Muscle layer of colon (tissue), 2 donors: ENCODE results near the gene VPS35L.

ENCODE experiments used
- H3K27ac ChIP-seq: one replicate; pipeline ENCODE4 v1.7.0; 2013; ENCODE audit warnings: low read depth, mild to moderate bottlenecking, low read length, moderate library complexity
- H3K27me3 ChIP-seq, 2 donors: one replicate each; pipeline ENCODE4 v1.7.0; 2013; ENCODE audit warnings: low read length in 2 of 2, mild to moderate bottlenecking in 2 of 2; ENCODE audit not compliant: insufficient read depth in 2 of 2, control insufficient read depth in 1 of 2
- H3K36me3 ChIP-seq: one replicate; pipeline ENCODE4 v1.7.0; 2013; ENCODE audit warnings: mild to moderate bottlenecking, low read length; ENCODE audit not compliant: insufficient read depth
- H3K4me1 ChIP-seq: one replicate; pipeline ENCODE4 v1.7.0; 2013; ENCODE audit warnings: mild to moderate bottlenecking, low read length; ENCODE audit not compliant: insufficient read depth
- H3K4me3 ChIP-seq, 2 donors: one replicate each; pipeline ENCODE4 v1.7.0; 2013; ENCODE audit warnings: low read length in 2 of 2, low read depth in 1 of 2, mild to moderate bottlenecking in 1 of 2, moderate library complexity in 1 of 2
- H3K9ac ChIP-seq: one replicate; pipeline ENCODE4 v1.7.0; 2013; ENCODE audit warnings: low read length
- H3K9me3 ChIP-seq: one replicate; pipeline ENCODE4 v1.7.0; 2013; ENCODE audit warnings: mild to moderate bottlenecking, low read length
- donor health status: abdominal sarcoma.
- donor health status: Adenocarcinoma of cecum.

The VPS35L gene

DNA sequence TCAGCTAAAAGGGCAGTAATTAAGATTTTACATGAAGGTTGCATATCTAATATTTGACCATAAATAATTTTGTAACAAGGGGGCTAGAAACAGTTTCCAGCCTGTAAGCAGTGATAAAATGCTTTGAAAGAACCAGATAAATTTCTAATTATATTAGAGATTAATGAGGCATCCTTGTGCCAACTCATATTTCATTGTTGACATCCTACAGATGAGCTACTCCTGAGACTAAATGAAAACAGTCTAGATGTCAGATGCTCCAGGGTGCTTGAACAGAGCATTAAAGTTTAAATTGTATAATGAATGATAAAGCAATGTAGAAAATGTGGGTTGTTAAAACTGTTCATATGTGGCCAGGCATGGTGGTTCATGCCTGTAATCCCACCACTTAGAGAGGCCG is 185.9 kb downstream of the VPS35L start:
- Histone ChIP-seq H3K9ac (no peak overlapping the region), H3K4me1 (no peaks in the 10 kb centered on the region), H3K9me3 (no peaks in the 10 kb centered on the region), H3K36me3 (no peaks in the 10 kb centered on the region), H3K27me3 (no peaks in the 10 kb centered on the region), H3K27ac (no peak overlapping the region), H3K4me3 (no peak overlapping the region)

DNA sequence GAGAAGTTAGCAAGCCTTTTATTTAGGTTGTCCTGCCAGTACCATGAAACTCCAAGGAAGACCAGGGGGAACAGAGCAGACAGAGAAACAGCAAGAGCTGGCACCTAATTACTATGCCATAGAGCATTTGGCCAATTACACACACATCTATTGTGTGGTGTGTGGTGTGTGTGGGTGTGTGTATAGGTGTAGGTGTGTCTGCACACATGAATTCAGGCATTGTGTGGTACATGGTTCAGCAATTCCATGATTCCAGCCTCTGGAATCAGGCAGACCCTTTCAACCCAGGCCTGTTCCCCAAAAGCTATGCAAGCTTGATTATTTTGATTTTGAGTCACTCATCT is 188.3 kb downstream of the VPS35L start:
- no peak overlapping the region for H3K4me3 ChIP-seq
- no peaks in the 10 kb centered on the region for H3K9me3 ChIP-seq
- no peak overlapping the region for H3K27ac ChIP-seq
- H3K36me3 ChIP-seq = no peaks in the 10 kb centered on the region
- H3K9ac ChIP-seq = no peak overlapping the region
- H3K4me1 ChIP-seq = no peaks in the 10 kb centered on the region
- H3K27me3 ChIP-seq = no peaks in the 10 kb centered on the region

DNA sequence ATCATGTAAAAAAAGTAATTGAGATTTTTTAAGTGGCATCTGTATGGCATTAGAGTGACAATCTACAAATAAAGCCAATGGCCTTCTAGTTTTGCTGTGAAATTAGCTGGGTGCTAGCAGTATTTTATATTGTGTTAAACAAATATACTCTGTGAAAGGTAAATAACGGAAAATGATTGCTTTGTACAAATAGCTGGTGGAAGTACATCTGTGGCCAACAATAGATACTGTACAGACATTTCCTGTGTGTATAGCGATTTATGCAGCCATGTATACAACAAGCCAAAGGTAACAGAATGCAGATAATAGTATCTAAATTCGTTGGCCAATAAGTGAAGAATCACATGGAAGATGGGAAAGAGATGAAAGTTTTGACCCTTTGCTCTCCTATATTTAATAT is 189.2 kb downstream of the VPS35L start:
- H3K36me3 ChIP-seq = no peaks in the 10 kb centered on the region
- no peak overlapping the region for H3K9ac ChIP-seq
- H3K9me3 ChIP-seq = no peaks in the 10 kb centered on the region
- no peaks in the 10 kb centered on the region for H3K4me1 ChIP-seq
- no peak overlapping the region for H3K4me3 ChIP-seq
- H3K27ac ChIP-seq = no peak overlapping the region
- no peaks in the 10 kb centered on the region for H3K27me3 ChIP-seq

DNA sequence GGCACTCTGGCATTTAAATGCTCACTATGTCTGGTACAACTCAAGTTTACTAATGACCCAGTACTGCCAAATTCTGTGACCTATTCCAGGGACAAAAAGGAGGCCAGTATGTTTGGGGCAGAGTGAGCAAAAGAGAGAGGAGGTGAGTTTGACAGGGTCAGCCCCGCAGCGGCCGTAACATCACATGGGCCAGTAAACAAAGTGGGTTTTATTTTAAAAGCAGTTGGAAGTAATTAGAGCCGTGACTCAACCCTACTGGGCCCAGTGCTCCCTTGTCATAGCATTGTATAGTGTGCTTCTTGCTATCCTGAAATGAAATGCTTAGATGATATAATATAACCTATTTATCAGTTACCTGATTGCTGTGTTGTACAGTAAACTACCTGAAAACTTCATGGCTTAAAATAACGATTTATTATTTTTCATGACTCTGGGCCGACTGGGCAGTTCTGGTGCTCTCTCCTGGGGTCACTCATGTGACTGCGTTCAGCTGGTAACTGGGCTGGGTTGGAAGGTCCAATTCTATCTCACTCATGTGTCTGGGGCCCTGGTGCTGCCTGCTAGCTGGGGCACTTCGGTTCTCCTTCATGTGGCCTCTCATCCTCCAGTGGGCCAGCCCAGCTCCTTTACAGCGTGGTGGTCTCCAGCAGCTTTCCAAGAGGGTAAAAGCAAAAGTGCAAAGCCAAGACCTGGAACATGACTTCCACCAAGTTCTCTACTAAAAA is 189.9 kb downstream of the VPS35L start:
- no peaks in the 10 kb centered on the region for H3K27me3 ChIP-seq
- no peak overlapping the region for H3K4me3 ChIP-seq
- no peaks in the 10 kb centered on the region for H3K4me1 ChIP-seq
- no peak overlapping the region for H3K27ac ChIP-seq
- no peaks in the 10 kb centered on the region for H3K36me3 ChIP-seq
- H3K9me3 ChIP-seq = no peaks in the 10 kb centered on the region
- no peak overlapping the region for H3K9ac ChIP-seq

DNA sequence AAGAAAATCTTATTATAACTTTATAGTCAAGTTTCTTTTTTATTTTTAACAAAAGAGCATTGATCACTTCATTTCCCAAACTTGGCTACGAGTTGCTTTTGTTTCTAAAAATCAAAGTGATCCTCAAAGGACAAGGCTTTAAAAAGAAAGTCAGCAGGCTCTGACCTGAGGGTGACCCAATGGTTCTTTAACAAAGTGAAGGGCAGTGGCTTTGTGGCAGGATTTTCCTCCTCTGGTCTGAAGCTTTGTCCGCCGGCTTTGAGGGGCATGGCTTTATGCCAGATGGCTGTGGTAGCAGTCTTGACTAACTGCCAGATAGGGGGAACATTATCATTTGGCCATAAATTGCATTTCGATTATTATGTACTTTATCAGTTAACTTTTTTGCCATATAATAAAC is 191.1 kb downstream of the VPS35L start:
- no peak overlapping the region for H3K27ac ChIP-seq

DNA sequence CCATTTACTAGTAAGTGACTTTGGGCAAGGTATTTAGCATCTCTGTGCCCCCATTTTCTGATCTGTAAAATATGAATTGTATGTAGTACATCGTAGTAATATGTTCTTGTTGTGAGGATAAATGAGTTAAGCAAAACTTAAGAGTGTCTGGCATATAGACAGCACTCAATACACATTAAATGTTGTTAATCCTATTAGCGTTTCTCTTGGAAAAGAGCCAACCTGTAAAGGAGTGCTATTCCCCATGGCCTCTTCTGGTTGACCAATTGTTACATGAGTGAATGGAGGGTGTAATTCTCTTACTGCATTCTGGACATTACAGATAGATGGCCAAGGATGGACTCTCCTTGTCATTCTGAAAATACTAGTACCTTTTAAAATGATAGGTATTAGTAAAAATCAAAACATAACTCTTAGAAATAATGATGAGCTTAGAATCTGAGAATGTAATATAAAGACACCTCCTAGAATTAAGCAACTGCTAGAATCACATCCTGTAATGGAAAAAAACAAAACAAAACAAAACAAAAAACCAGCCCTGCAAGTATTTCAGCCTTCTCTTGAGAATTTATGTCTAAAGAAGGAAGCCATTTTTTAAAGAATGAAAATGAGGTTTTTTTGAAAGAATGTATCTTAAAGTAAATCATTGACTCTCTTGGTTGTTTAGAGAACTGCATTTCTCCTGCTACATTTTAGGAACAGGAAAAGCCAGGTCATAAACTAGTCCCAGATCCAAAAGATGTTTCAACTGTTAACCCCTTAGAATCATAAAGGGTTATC is 193.1 kb downstream of the VPS35L start:
- Histone ChIP-seq H3K36me3 (no peaks in the 10 kb centered on the region), H3K4me1 (no peaks in the 10 kb centered on the region), H3K4me3 (no peak overlapping the region), H3K9ac (no peak overlapping the region), H3K9me3 (no peaks in the 10 kb centered on the region), H3K27ac (no peak overlapping the region), H3K27me3 (no peaks in the 10 kb centered on the region)

More for the DNA sequence above, 191.1 kb downstream of the VPS35L start:
- H3K27me3 ChIP-seq = no peaks in the 10 kb centered on the region
- H3K4me1 ChIP-seq = no peaks in the 10 kb centered on the region
- no peak overlapping the region for H3K9ac ChIP-seq
- no peak overlapping the region for H3K4me3 ChIP-seq
- H3K9me3 ChIP-seq = no peaks in the 10 kb centered on the region
- H3K36me3 ChIP-seq = no peaks in the 10 kb centered on the region

DNA sequence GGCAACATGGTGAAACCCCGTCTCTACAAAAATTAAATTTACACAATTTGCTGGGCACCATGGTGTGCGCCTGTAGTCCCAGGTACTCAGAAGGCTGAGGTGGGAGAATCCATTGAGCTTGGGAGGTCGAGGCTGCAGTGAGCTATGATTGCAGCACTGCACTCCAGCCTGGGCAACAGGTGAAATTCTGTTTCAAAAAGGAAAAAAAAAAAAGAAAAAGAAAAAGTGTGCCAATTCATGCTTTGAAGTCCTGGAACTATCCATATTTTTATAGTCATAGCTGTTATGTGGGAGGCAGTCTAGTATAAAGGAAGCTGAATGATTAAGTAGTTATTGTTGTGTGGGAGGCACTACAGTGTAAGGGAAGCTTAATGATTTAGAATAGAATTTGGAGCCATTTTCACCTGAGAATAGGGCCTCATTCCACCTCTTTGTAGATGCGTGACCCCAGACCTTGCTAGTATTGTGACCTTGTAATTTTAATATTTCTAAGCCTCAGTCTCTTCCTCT is 194.1 kb downstream of the VPS35L start:
- Histone ChIP-seq H3K9ac (no peak overlapping the region), H3K4me1 (no peaks in the 10 kb centered on the region), H3K36me3 (no peaks in the 10 kb centered on the region), H3K27me3 (no peaks in the 10 kb centered on the region), H3K4me3 (no peak overlapping the region), H3K9me3 (no peaks in the 10 kb centered on the region), H3K27ac (no peak overlapping the region)
